ENCODE measurements around the gene ETFA. TPM values are rescaled to one million over a fixed set of nuclear protein-coding genes. Genes with fewer than 3 reads are reported as not detected.

ETFA gene
- polyA plus RNA-seq, 4 donors = 152 to 172 (median 165) TPM

GRCh38 chr15:76223521-76223920 lies 87.7 kb downstream of the ETFA start:
- no peak for DNase-seq (ENCODE audit: low read depth in 4 of 4, low spot score in 2 of 4)

- DNase-seq (ENCODE audit: low read depth in 4 of 4, low spot score in 2 of 4) = no peak
Measured at GRCh38 chr15:76222159-76222558, 89.1 kb downstream of the ETFA start.

GRCh38 chr15:76221085-76221767 lies 90.0 kb downstream of the ETFA start:
- DNase-seq (ENCODE audit: low read depth in 4 of 4, low spot score in 2 of 4) = no peak

DNA sequence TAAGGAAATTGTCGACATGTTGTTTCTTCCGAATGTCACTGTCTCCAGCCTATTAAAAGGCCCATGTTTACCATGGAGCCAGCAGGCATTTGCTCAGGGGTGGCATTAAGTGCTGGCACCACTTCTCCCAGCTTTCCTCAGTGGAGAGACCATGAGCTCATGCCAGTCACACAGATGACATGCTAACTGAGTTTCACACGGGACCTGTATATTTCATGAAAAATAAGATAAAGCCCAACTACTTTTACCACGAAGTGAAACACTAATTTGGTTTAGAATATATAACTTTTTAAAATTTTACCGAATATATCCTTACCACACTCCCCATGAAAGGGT lies 93.4 kb downstream of the ETFA start:
- DNase-seq (ENCODE audit: low read depth in 4 of 4, low spot score in 2 of 4) = no peak

GRCh38 chr15:76217029-76217881 lies 94.0 kb downstream of the ETFA start:
- no peak for DNase-seq (ENCODE audit: low read depth in 4 of 4, low spot score in 2 of 4)

GRCh38 chr15:76215634-76216033 lies 95.6 kb downstream of the ETFA start:
- no peak for DNase-seq (ENCODE audit: low read depth in 4 of 4, low spot score in 2 of 4)

DNA sequence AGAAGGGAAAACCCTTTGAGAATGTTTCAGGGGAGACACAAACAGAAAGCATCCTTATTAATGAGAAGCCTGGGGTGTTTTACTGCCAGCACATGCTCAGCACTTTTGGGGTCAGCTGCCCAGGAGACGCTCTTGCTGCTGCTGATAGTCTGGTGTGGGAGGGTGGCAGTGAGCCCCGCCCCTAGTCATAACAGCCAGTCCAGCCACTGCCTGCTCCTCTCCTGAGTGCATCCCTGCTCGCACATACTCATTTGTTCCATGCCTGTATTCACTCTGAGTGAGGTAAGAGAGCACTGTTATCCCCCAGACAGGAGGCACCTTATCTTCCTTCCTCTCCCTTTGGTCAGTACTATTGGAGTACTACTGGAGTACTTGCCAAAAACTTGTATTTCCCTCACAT lies 101.3 kb downstream of the ETFA start:
- no peak for DNase-seq (ENCODE audit: low read depth in 4 of 4, low spot score in 2 of 4)

DNA sequence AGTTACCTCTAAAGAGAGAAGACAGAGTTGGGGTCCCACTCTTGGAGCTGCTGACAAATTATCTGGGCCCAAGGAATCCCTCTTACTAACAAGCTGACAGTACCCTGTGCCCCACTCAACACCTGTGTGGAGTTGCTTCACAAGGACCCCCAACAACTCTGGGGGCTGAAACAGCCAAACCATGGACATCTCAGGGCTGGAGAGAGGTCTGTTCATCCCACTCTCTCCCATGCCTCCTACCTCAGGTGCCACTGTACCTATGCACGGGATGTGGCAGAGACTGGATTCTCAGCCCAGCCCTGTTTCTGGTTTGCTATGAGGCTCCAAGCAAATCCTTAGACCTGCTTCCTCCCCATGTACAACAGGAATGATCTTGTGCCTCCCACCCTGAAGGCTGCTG lies 101.7 kb downstream of the ETFA start:
- no peak for DNase-seq (ENCODE audit: low read depth in 4 of 4, low spot score in 2 of 4)

GRCh38 chr15:76208786-76209424 lies 102.4 kb downstream of the ETFA start:
- DNase-seq (ENCODE audit: low read depth in 4 of 4, low spot score in 2 of 4) = no peak

GRCh38 chr15:76208084-76208785 lies 103.0 kb downstream of the ETFA start:
- DNase-seq (ENCODE audit: low read depth in 4 of 4, low spot score in 2 of 4) = no peak

- DNase-seq (ENCODE audit: low read depth in 4 of 4, low spot score in 2 of 4) = no peak
Measured at GRCh38 chr15:76206325-76206976, 104.8 kb downstream of the ETFA start.

GRCh38 chr15:76204916-76205460 lies 106.3 kb downstream of the ETFA start:
- no peak for DNase-seq (ENCODE audit: low read depth in 4 of 4, low spot score in 2 of 4)

- no peak for DNase-seq (ENCODE audit: low read depth in 4 of 4, low spot score in 2 of 4)
Measured at GRCh38 chr15:76204109-76204845, 107.0 kb downstream of the ETFA start.

- no peak for DNase-seq (ENCODE audit: low read depth in 4 of 4, low spot score in 2 of 4)
Measured at GRCh38 chr15:76203346-76204108, 107.7 kb downstream of the ETFA start.

DNA sequence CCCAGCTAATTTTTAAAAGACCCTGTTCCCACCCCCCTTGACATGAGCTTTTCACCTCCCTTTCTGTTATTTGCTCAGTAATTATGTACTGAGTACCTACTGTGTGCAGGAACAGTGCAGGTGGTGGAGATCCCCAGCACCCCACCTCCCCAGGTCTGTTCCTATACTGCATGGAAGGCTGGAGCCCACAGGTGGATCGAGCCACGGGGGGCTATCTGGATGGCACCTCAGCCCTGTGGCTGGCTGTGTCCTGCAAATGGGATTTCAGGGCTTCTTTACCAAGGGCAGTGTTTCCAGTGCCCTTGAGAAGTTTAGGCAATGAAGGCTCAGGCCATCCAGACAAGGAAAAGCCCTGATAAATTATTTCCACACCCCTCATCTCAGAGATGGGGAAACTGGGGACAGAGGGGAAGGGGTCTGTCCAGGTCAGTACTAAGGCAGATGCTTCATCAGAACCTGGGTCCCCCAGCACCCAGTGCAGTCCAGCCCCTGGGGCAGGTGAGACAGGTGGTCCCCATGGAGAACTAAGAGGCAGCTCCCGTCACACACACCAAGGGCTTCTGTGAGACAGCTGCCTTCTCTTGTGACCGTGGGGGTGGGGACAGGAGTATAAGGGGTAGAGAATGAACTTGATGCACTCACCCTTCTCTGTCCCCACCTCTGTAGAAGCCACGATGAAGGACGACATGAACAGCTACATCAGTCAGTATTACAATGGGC lies 109.6 kb downstream of the ETFA start:
- DNase-seq (ENCODE audit: low read depth in 4 of 4, low spot score in 2 of 4) = no peak

DNA sequence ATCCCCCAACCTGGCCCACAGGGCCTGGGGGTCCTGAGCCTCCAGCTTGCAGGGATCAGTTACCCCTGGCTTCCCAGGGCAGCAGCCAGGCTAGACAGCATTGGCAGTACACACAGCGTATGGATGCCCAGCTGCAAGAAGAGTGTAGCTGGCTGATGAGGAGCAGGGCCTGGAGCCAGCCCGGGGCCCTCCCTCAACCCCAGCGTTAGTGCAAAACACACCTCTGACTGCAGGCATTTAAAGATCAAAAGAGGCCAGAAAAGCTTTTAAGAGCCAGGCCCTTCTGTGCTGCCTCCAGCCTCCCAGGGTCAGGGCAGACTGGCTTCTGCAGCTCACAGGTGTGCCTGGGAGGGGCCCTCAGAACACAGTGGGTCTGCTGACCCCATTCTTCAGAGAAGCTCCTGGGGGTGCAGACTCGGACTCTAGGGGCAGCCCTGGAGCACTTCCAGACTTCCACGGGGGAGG lies 110.6 kb downstream of the ETFA start:
- no peak for DNase-seq (ENCODE audit: low read depth in 4 of 4, low spot score in 2 of 4)

- DNase-seq (ENCODE audit: low read depth in 4 of 4, low spot score in 2 of 4) = no peak
Measured at GRCh38 chr15:76200083-76200465, 111.2 kb downstream of the ETFA start.

All from left renal cortex interstitium (tissue), 4 donors.